Mucosa of gallbladder (tissue), 1 donor: ENCODE data around the gene EPB41. TPM values are rescaled to one million over a fixed set of nuclear protein-coding genes. Genes with fewer than 3 reads are reported as not detected.

Source experiments
- total RNA-seq: library from RNA; stranded (reverse); gene quantifications from one replicate; pipeline ENCODE4 v1.2.1, GENCODE V29; 2021
- donor health status: DM: no; HTN: no; CAD: no.

EPB41 gene
- total RNA-seq, 1 donor from 2014 or later, result 71.7 TPM

Other genes with a start within 250 kb of the EPB41 start
- 11.7 TPM for gene GMEB1, start 245.8 kb upstream of the EPB41 start, total RNA-seq
- gene YTHDF2, start 177.6 kb upstream of the EPB41 start, total RNA-seq, result 52.0 TPM
- not detected for gene OPRD1, start 102.4 kb upstream of the EPB41 start, total RNA-seq
- gene TMEM200B, start 209.3 kb downstream of the EPB41 start, total RNA-seq, result 8.5 TPM